Heart right ventricle (tissue), 16 donors: Measurements from ENCODE around the gene RGPD6. TPM values are rescaled to one million over a fixed set of nuclear protein-coding genes. Genes with fewer than 3 reads are reported as not detected.
"Not testable (repeated sequence)": the region's sequence is repeated elsewhere in the genome, so short reads cannot be mapped to it uniquely, and the experiment has no call there.

Experiments
- ATAC-seq, 8 donors: fragments of 200-7000 bp; cut with Tn5 transposase; one replicate each; pipeline ENCODE4 v1.9.1; 2020; ENCODE audit warnings: mild to moderate bottlenecking in 8 of 8, moderate library complexity in 8 of 8, moderate number of reproducible peaks in 1 of 8
- DNase-seq, 2 donors: peaks; one replicate each; pipeline ENCODE4 v3.0.0-alpha.2; 2020
- H3K27ac ChIP-seq, 10 donors: fragments of 200-600 bp; sonication (generic) in 2 of 10; one replicate each; pipeline versions ENCODE4 v1.5.0 to v1.8.0; 2020 to 2022; ENCODE audit warnings: mild to moderate bottlenecking in 3 of 10
- H3K27me3 ChIP-seq, 7 donors: fragments of 200-600 bp; one replicate each; pipeline ENCODE4 v1.8.0; 2021 to 2022; ENCODE audit warnings: mild to moderate bottlenecking in 2 of 7
- H3K36me3 ChIP-seq, 9 donors: fragments of 200-600 bp; sonication (generic) in 1 of 9; one replicate each; pipeline versions ENCODE4 v1.5.0 to v1.8.0; 2020 to 2022; ENCODE audit warnings: mild to moderate bottlenecking in 2 of 9
- H3K4me1 ChIP-seq, 9 donors: fragments of 200-600 bp; sonication (generic) in 1 of 9; one replicate each; pipeline versions ENCODE4 v1.5.0 to v1.8.0; 2020 to 2022; ENCODE audit warnings: mild to moderate bottlenecking in 4 of 9
- H3K4me3 ChIP-seq, 10 donors: fragments of 200-600 bp; sonication (generic) in 2 of 10; one replicate each; pipeline versions ENCODE4 v1.5.0 to v1.8.0; 2020 to 2022; ENCODE audit warnings: mild to moderate bottlenecking in 7 of 10, moderate library complexity in 2 of 10
- H3K9me3 ChIP-seq, 11 donors: fragments of 200-600 bp in 10 of 11; sonication (generic) in 2 of 11; one replicate each; pipeline versions ENCODE4 v1.5.0 to v1.8.0; 2013 to 2022; ENCODE audit warnings: mild to moderate bottlenecking in 2 of 11, control low read depth in 1 of 11, moderate library complexity in 1 of 11
- WGBS, 2 donors: extraction: QIAGEN DNeasy Blood & Tissue Kit; methylation state at CpG; one replicate each; pipeline ENCODE4 v1.1.7; 2013; ENCODE audit warnings: inconsistent platforms in 1 of 2; 5-methylcytosine and 5-hydroxymethylcytosine counted together
- intact Hi-C, 10 donors: fragments of 100-400 bp; cut with DNase I; formaldehyde crosslinking; loops; one replicate each; pipeline versions ENCODE4 v1.11.1 to v1.14.2; 2022
- polyA plus RNA-seq, 2 donors: library from polyadenylated mRNA; stranded (reverse); fragments of 200-250 nt; gene quantifications; one replicate each; pipeline ENCODE4 v1.2.3, GENCODE V29; 2013
- total RNA-seq, 10 donors: library from RNA; stranded (reverse); fragmentation: NEBNext Ultra II Directional in 3 of 10; extraction: Animal tissue kit (Norgen Biotek cat#: 25700) in 3 of 10; gene quantifications; one replicate each; pipeline versions ENCODE4 v1.2.1 to v1.2.4, GENCODE V29; 2021 to 2023
- donor health status: Arrhythmogenic right ventricular cardiomyopathy.
- donor health status: ischemic (EF 13 %, LVEDD 7.1; RV severe dilation, severe dysfunction).
- donor health status: healthy with polysubstance abuse.
- donor health status: DM: no; HTN: yes; CAD: no.
- donor health status: DM: no; HTN: no; CAD: no.
- donor health status: ischemic (EF 25% LVEDD 6.9; RV normal size, moderate dysfunction).
- donor health status: ischemic (EF 25% LVEDD 5.7; RV mildly dilated, moderate dysfunction).
- donor health status: healthy.
- donor health status: DM: yes; HTN: yes; CAD: no.
- donor health status: Ischemic cardiomyopathy.
- donor health status: ischemic (EF 35%, LVEDD 5.7; RV mildly dilated, moderate dysfunction).
- donor health status: nonischemic (EF 11% LVEDD 7.7; RV severe dilation, severe dysfunction).
- donor health status: DM: yes; HTN: yes; CAD: no.
- donor health status: PGD.
- donor health status: ischemic (EF 29% LVEDD 5.4; RV normal size, mild dysfunction).
- donor health status: nonischemic (EF 23%, LVEDD 6.1; RV moderate dilation, normal function).

Gene RGPD6
- total and polyA plus RNA-seq, 12 donors, result 4.5 to 27.8 (median 12.0) TPM

DNA sequence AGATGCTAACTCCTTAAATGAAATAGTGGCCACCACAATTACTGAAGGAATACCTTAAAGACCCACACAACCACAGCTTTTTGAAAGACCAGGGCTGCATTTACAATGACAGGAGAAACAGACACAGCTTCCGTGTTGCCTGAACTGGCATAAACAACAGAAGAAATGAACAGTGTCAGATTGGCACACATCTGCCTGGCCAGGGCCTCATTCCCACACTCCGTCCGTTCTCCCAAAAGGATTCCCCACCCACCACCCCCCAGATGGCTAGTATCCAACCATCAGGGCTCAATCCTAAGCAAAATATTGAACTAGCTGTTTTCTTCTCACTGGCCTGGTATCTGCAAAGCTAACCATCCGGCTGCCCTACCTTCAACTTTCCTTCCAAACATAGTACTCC is 96.9 kb downstream of the RGPD6 start:
- H3K36me3 ChIP-seq, DNase-seq, H3K4me3 ChIP-seq, H3K27ac ChIP-seq, ATAC-seq, H3K4me1 ChIP-seq, intact Hi-C loops, H3K9me3 ChIP-seq, H3K27me3 ChIP-seq: not testable (repeated sequence)
- WGBS, 2 donors, result no CpG with 5 or more reads among the region's 4 CpGs

GRCh38 chr2:110477370-110477769 is 99.7 kb downstream of the RGPD6 start:
- H3K4me1 ChIP-seq, H3K27ac ChIP-seq, ATAC-seq, intact Hi-C loops, DNase-seq, H3K4me3 ChIP-seq, H3K27me3 ChIP-seq, H3K9me3 ChIP-seq, H3K36me3 ChIP-seq: not testable (repeated sequence)
- no CpG with 5 or more reads among the region's 7 CpGs for WGBS, 2 donors

GRCh38 chr2:110476952-110477351 is 100.1 kb downstream of the RGPD6 start:
- H3K9me3 ChIP-seq, H3K4me1 ChIP-seq, DNase-seq, H3K4me3 ChIP-seq, ATAC-seq, intact Hi-C loops, H3K27ac ChIP-seq, H3K27me3 ChIP-seq, H3K36me3 ChIP-seq: not testable (repeated sequence)
- no CpG with 5 or more reads among the region's 6 CpGs for WGBS, 2 donors

DNA sequence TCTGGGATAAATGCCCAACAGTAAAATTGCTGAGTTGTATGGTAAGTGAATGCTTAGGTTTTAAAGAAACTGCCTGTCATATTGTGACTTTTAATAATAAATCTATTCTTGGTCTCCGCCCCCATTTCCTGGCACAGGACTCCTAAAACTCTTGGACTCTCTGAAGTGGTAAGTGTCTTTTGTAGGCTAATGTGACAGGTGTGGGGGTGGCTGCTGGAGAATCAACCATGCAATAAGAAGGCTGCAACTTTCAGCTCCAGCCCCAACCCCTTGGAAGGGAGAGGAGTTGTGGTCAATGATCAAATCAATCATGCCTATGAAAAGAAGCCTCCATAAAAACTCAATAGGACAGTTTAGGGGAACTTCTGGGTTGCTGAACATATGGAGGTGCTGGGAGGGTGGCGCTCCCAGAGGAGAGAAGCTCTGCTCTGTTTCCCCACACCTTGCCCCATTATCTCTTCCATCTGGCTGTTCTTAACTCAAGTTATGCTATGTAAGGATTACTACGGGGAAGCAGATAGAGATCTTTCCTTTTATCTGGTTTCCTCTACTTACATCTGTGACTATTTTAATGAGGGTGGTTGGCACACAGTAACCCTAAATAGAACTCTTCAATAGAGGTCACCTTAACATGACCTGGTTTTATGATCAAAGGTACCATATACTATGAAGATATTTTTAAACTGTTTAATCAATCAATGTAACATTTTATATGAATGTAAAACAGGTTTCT is 101.2 kb downstream of the RGPD6 start:
- ATAC-seq, intact Hi-C loops, H3K4me3 ChIP-seq, H3K36me3 ChIP-seq, H3K4me1 ChIP-seq, H3K9me3 ChIP-seq, H3K27me3 ChIP-seq, DNase-seq, H3K27ac ChIP-seq: not testable (repeated sequence)
- WGBS, 2 donors, result no CpG with 5 or more reads among the region's 3 CpGs

GRCh38 chr2:110474898-110475297 is 102.1 kb downstream of the RGPD6 start:
- intact Hi-C loops, H3K27ac ChIP-seq, H3K36me3 ChIP-seq, H3K27me3 ChIP-seq, H3K4me1 ChIP-seq, H3K4me3 ChIP-seq, DNase-seq, H3K9me3 ChIP-seq: not testable (repeated sequence)
- ATAC-seq, result peak in 1 of 8 donors; percentile 40
- WGBS, 2 donors, result no CpG with 5 or more reads among the region's 4 CpGs

GRCh38 chr2:110473059-110473358 is 104.0 kb downstream of the RGPD6 start:
- H3K36me3 ChIP-seq, DNase-seq, intact Hi-C loops, H3K9me3 ChIP-seq, H3K4me3 ChIP-seq, H3K27ac ChIP-seq, H3K27me3 ChIP-seq, H3K4me1 ChIP-seq: not testable (repeated sequence)
- WGBS, 2 donors, result no CpG with 5 or more reads among the region's 3 CpGs
- peak in 3 of 8 donors; percentile 35 to 49 (median 45) for ATAC-seq

GRCh38 chr2:110472171-110473058 is 104.6 kb downstream of the RGPD6 start, which contains the start of gene LIMS4:
Gene LIMS4 (minus strand): TSS chr2:110472816. CDS start chr2:110472778, 38 bp downstream.
- H3K27ac ChIP-seq, H3K27me3 ChIP-seq, H3K36me3 ChIP-seq, DNase-seq, H3K4me3 ChIP-seq, H3K9me3 ChIP-seq, intact Hi-C loops, H3K4me1 ChIP-seq: not testable (repeated sequence)
- no CpG with 5 or more reads among the region's 29 CpGs for WGBS, 2 donors
- peak; percentile 95 to 99 (median 98) for ATAC-seq

GRCh38 chr2:110468921-110469320 is 108.1 kb downstream of the RGPD6 start:
- H3K36me3 ChIP-seq, ATAC-seq, DNase-seq, H3K4me3 ChIP-seq, intact Hi-C loops, H3K27me3 ChIP-seq, H3K27ac ChIP-seq, H3K9me3 ChIP-seq, H3K4me1 ChIP-seq: not testable (repeated sequence)
- no CpG with 5 or more reads among the region's 7 CpGs for WGBS, 2 donors

GRCh38 chr2:110465312-110465711 is 111.7 kb downstream of the RGPD6 start:
- H3K27ac ChIP-seq, H3K9me3 ChIP-seq, H3K36me3 ChIP-seq, H3K4me1 ChIP-seq, H3K4me3 ChIP-seq, intact Hi-C loops, H3K27me3 ChIP-seq, DNase-seq: not testable (repeated sequence)
- peak in 7 of 8 donors; percentile 79 to 93 (median 87) for ATAC-seq
- WGBS, 2 donors, result no CpG with 5 or more reads among the region's 8 CpGs
